Smooth muscle cell of the coronary artery (primary cell): ENCODE results near the gene UBA3. TPM values are rescaled to one million over a fixed set of nuclear protein-coding genes. Genes with fewer than 3 reads are reported as not detected.

Experiments used
- total RNA-seq: library from RNA; depleted of rRNA; stranded (reverse); fragments of >200 nt; gene quantifications from 2 replicates; pipeline ENCODE4 v1.2.3, GENCODE V29; 2014; ENCODE audit warnings: low replicate concordance

The UBA3 gene
- total RNA-seq = 79.6 and 107 TPM in 2 replicates

DNA sequence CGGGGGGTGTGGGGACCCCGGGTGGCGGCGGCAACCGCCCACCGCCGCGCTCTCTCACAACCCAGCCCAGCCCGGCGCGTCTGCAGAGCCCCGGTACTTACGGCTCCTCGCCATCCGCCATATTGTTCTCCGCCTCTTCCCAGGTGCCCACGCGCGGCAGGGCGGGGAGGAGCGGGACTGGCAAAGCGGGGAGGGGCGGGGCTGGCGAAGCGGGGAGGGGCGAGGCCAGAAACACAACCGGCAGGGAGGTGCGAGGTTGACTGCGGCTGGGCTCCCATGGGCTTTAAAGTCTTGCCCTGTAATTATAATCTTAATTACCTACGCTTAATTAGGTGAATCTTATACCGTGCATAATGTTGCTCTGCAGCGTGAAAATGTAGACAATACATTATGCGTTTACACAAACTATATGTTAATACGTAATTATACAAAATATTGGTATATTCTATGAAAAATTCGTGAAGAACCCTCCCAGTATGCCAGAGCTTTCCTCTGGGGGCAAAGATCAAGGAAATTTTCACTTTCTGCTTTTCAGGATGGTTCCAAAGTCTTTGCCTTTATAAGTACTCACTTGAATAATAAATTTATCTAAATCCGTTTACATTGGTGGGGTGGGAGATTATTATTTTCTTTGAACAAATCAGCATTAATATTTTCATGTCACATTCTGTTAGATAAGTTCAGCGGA is at the start of gene UBA3:
Gene UBA3, minus strand, starts transcription at position 133 of the 688 bp plus-strand sequence. Its CDS starts 12 bp downstream, at position 121.

DNA sequence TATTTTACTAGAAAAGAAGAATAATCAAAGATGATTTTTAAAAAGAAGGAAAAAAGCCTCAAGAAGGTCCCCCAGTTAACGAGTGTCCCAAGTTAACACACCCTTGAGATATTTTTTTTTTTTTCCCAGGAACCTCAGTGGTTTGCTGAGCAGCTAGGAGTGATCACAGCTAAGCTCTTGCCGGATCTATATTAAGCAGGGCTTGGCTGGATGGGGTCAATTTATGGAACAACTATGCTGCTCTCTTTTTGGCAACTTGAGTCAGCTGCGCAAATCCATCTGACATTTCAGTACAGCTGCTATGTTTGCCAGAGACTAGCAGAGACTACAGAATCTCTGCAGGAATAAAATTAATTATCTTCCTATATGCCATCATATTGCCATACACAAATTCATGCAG is 42.2 kb upstream of the UBA3 start, which contains the start of gene LMOD3:
Gene LMOD3, minus strand, starts transcription at position 193 of the 400 bp plus-strand sequence. CDS start 209 bp downstream, outside the sequence.

DNA sequence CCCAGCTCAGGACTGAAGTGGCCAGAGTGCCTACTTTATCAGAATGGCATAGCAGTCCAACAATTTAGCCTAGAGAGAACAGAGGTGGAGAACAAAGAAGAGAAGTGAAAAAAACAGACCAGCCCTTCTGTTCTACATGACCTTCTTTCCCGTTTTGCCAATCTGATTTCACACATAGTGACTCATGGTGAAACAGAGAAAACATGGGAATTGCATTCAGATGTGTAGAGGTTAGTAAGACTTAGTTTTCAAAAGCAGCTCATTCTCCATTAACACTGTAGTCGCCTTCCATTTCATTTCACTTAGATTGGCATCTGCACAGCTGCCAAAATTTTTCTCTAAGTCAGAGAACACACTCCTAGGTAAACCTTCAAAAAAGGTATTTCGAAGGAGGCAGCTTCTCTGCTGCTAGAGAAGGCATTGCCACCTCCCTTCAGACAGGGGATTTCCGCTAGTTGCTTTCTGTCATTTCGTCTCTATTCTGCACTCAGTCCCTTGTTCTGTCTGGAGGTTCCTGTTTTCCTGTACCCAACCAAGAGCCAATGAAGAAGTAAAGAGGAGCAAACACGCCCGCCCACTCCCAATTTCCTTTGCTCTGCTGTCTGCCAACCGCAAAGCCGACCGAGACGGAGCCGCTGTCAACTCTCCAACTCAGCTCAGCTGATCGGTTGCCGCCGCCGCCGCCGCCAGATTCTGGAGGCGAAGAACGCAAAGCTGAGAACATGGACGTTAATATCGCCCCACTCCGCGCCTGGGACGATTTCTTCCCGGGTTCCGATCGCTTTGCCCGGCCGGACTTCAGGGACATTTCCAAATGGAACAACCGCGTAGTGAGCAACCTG is 4.4 kb upstream of the UBA3 start, which contains the start of gene ARL6IP5:
Gene ARL6IP5, plus strand, starts transcription at position 612 of the 842 bp plus-strand sequence. Its CDS starts 111 bp downstream, at position 723.

GRCh38 chr3:69051756-69052471 is 28.3 kb downstream of the UBA3 start, which contains the start of gene TMF1:
TMF1 (minus strand) TSS chr3:69052333; CDS start chr3:69052086, 247 bp downstream.

DNA sequence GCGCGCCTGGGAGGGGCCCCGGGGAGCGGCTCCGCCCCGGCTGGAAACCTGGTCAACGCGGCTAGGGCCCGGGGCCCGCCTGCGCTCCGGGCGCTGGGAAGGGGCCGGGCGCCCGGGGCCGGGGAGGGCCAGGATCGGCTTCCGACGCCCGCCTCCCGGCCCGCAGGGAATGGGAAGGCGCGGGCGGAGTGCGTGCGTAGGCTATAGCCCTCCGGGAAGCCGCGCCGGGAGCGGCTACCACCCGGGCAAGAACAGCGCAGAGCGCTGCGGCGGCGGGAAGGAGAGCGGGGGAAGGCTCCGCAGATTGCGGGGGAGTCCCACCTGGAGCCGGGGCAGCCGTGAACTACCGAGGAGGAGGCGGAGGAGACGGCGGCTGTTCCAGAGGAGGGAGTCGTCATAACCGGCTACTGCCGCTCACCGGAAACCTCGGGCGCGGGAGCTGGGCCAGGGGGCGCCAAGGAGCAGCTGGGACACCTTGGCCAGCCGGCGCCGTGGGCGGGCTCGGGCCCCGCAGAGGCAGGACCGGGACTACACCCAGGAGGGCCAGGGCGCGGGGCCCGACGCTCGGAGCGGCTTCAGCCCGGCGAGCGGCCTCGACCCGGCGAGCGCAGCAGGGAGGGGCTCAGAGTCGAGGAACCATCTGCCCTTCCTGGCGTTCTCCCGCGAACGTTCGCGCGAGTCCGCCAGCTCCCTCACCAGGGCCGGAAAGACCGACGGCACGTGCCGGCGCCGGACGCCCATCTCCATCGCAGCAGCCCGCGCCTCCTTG is 66.7 kb downstream of the UBA3 start, which contains the start of gene EOGT:
Gene EOGT, minus strand, starts transcription at position 432 of the 769 bp plus-strand sequence. CDS start 3,838 bp downstream, outside the sequence.

Other genes with a start within 250 kb of the UBA3 start
- gene TAFA4, start 147.8 kb downstream of the UBA3 start, total RNA-seq = not detected in 2 replicates
- 6.3 and 60.5 TPM in 2 replicates for gene EOGT, start 66.7 kb downstream of the UBA3 start, total RNA-seq
- 30.3 and 34.7 TPM in 2 replicates for gene TMF1, start 28.0 kb downstream of the UBA3 start, total RNA-seq
- 80.0 and 117 TPM in 2 replicates for gene ARL6IP5, start 4.6 kb upstream of the UBA3 start, total RNA-seq
- not detected in 2 replicates for gene LMOD3, start 42.2 kb upstream of the UBA3 start, total RNA-seq